ENCODE results near the gene GNAT1. TPM values are rescaled to one million over a fixed set of nuclear protein-coding genes. Genes with fewer than 3 reads are reported as not detected.

The GNAT1 gene
- not detected in 2 replicates for total RNA-seq

GRCh38 chr3:50190936-50191660, at the start of gene GNAT1:
GNAT1 (plus strand) TSS chr3:50191610; CDS start chr3:50191726, 116 bp downstream.

GRCh38 chr3:50154840-50155490, 36.4 kb upstream of the GNAT1 start, which contains the start of gene SEMA3F:
SEMA3F (plus strand) TSS chr3:50155324; CDS start chr3:50159623, 4,299 bp downstream.

GRCh38 chr3:50204804-50205412, 13.5 kb downstream of the GNAT1 start, which contains the start of gene SLC38A3:
SLC38A3 (plus strand) TSS chr3:50205271; CDS start chr3:50214200, 8,929 bp downstream.

GRCh38 chr3:50235716-50236483, 44.5 kb downstream of the GNAT1 start, which contains the start of gene GNAI2:
GNAI2 (plus strand) TSS chr3:50236204; CDS start chr3:50236336, 132 bp downstream.

Other genes with a start within 250 kb of the GNAT1 start
- gene RBM5, start 102.7 kb upstream of the GNAT1 start, total RNA-seq, result 97.4 and 147 TPM in 2 replicates
- 0.23 and 0.30 TPM in 2 replicates for gene SEMA3F, start 36.3 kb upstream of the GNAT1 start, total RNA-seq
- not detected in 2 replicates for gene SLC38A3, start 13.7 kb downstream of the GNAT1 start, total RNA-seq
- gene GNAI2, start 44.6 kb downstream of the GNAT1 start, total RNA-seq, result 180 and 374 TPM in 2 replicates
- 12.4 and 19.0 TPM in 2 replicates for gene SEMA3B, start 77.5 kb downstream of the GNAT1 start, total RNA-seq
- not detected in 2 replicates for gene LSMEM2, start 87.5 kb downstream of the GNAT1 start, total RNA-seq
- 47.5 and 64.8 TPM in 2 replicates for gene IFRD2, start 100.8 kb downstream of the GNAT1 start, total RNA-seq
- gene HYAL3, start 107.8 kb downstream of the GNAT1 start, total RNA-seq, result 5.3 and 5.7 TPM in 2 replicates
- gene NAA80, start 107.8 kb downstream of the GNAT1 start, total RNA-seq, result 1.5 and 4.2 TPM in 2 replicates
- gene HYAL1, start 112.0 kb downstream of the GNAT1 start, total RNA-seq, result 0.30 and 0.42 TPM in 2 replicates
- gene HYAL2, start 131.1 kb downstream of the GNAT1 start, total RNA-seq, result 96.6 and 112 TPM in 2 replicates
- 9.3 and 18.4 TPM in 2 replicates for gene TUSC2, start 136.6 kb downstream of the GNAT1 start, total RNA-seq
- gene RASSF1, start 149.2 kb downstream of the GNAT1 start, total RNA-seq, result 20.8 and 26.0 TPM in 2 replicates
- 0.30 and 0.88 TPM in 2 replicates for gene ZMYND10, start 154.1 kb downstream of the GNAT1 start, total RNA-seq
- 17.2 and 25.8 TPM in 2 replicates for gene NPRL2, start 159.2 kb downstream of the GNAT1 start, total RNA-seq
- 28.5 and 44.8 TPM in 2 replicates for gene CYB561D2, start 159.3 kb downstream of the GNAT1 start, total RNA-seq
- 41.9 and 43.9 TPM in 2 replicates for gene TMEM115, start 167.9 kb downstream of the GNAT1 start, total RNA-seq